CD4-positive, alpha-beta T cell treated with Interleukin-10 for 1 hour (primary cell): ENCODE results near the gene PIK3R5.

Experiments
- DNase-seq: peaks from one replicate; pipeline ENCODE4 v3.0.0-alpha.2; 2020

PIK3R5 gene

DNA sequence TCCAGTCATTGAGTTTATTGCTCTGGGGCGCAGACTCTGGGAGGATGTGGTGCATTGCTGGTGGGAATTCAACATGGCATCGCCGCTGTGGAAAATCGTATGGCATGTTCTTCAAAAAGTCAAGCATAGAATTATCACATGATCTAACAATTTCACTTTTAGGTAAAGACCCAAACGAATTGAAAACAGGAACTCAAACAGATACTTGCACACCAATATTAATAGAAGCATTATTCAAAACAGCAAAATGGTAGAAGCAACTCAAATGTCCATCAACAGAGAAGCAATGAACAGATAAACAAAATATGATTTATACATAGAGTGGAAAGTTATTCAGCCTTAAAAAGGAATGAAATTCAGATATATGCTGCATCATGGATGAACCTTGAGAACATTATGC, 113.9 kb downstream of the PIK3R5 start:
- no peak for DNase-seq

- DNase-seq = no peak
These were observed 116.0 kb downstream of the PIK3R5 start for GRCh38 chr17:8849311-8850041.

GRCh38 chr17:8847891-8848290, 117.6 kb downstream of the PIK3R5 start:
- DNase-seq = no peak

DNA sequence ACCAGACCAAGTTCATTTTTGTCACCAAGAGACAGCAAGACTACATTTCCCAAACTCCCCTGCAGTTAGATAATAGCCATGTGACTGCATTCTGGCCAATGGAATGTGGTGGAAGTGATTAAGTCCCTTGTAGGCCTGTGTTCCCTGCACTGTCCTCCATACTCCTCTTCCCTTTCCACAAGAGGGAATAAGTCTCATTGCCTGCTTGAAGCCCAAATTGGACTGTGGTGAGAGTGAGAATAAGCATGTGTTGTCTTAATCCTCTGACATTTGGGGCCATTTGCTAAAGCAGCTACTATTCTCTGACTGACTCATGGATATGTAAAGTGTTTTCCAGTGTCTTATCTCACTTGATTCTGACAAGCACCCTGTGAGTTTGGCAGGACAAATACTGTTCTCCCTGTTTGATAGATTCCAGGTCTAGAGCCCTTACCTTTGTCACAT, 118.7 kb downstream of the PIK3R5 start:
- DNase-seq = peak; percentile 15

DNA sequence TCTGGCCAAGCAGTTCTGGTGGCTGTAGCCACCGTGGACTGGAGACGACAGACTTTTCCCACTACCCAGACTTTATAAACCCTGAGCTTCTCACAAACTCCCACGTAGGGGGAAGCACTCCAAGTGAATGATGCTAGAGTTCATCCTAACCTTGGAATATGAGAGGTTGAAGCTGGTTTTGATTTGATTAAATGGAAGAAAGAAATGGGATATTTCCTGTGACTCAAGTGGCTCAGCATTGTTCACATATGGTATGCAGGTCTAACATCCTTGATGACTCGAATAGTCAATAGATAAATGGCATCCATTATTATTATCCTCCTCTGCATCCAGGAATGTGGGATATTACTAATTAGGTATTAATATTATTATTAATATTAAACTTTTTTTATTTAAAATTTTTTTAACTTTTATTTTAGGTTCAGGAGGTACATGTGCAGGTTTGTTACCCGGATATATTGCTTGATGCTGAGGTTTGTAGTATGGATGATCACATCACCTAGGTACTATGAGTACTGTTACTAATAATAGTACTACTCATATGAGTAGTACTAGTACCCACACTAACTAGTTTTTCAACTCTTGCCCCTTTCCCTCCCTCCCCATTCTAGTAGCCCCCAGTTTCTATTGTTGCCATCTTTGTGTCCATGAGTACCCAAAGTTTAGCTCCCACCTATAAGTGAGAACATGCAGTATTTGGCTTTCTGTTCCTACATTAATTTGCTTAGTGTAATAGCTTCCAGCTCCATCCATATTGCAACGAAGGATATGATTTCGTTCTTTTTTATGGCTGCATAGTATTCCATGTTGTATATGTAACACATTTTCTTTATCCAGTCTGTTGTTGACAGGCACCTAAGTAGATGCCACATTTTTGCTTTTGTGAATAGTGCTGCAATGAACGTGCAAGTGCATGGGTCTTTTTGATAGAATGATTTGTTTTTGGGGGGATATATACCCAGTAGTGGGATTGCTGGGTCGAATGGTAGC, 121.0 kb downstream of the PIK3R5 start:
- no peak for DNase-seq

DNA sequence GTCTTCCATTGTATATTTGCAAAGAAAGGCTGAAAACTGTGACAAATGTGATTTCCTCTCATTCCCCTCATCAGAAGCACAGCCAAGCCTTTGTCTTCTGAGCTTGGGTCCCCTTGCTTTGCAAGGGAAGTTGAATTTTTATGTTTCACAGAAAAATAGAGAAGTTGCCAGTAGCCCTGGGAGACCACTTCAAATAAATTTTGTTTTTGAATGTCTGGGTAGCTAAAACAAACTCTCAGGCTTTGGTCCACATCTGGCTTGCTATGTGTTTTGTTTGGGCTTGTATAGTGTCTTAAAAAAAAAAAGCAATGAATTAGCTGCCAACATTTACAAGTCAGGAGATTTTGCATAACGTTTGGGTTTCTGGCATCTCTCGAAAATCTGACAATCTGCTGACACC, 122.2 kb downstream of the PIK3R5 start:
- DNase-seq = no peak

DNA sequence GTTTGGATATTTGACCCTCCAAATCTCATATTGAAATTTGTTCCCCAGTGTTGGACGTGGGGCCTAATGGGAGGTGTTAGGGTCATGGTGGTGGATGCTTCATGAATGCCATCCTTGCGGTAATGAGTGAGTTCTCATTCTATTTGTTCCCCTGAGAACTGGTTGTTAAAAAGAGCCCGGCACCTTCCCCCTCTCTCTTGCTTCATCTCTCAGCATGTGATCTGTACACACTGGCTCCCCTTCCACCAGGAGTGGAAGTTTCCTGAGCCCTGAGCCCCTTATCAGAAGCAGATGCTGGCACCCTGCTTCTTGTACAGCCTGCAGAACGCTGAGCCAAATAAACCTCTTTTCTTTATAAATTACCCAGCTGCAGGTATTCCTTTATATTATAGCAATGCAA, 123.7 kb downstream of the PIK3R5 start:
- no peak for DNase-seq

DNA sequence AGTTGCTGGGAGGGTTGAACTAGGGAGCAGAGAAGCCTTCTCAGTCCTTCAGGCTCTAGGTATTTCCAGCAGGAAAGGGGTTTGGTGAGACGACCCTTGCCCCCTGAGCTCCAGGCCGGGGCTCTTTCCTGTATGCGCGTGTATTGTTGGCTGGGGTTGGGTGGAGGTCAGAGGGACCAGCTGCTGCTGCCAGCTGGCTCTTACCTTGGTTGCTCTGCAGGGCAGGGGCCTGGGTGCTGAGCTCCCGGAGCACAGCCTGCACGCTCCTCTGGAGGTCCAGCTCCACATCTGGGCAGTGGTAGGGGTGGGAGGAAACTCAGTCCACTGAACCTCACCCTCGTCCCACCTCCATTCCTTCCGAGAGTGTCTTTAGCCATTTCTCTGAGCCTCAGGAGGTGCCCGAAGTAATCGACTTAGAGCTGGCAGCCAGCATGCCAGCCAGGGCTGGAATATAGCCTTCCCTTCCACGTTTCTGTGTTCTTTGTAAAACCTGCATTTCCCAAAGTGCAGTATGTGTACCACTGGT, 126.0 kb downstream of the PIK3R5 start:
- DNase-seq = no peak

DNA sequence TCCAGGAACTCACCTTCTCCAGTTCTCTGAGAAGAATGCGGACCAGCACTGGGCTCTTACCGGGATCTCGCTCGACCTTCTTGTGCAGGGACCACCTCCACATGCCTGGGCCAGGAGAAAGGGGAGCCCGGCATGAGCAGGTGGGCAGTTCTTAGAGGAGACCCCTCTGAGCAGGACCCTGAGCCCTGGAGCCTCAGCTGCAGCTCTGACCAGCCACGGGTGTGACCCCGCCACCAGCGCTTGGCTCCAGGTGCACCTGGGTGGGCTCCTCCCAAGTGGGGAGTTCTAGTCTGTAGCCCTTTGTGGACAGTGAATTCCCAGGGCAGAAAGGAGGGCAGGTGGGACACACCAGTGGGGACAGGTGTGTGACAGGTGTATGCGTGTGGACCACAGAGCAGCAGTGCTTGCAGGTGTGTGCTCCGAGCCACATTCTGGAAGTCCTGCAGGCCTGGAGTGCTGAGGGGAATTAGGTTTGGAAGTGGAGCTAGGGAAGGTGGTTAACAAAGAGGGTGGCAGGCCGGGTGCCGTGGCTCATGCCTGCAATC, 126.9 kb downstream of the PIK3R5 start:
- no peak for DNase-seq

- DNase-seq = no peak
These were observed 127.9 kb downstream of the PIK3R5 start for GRCh38 chr17:8837563-8838075.

DNA sequence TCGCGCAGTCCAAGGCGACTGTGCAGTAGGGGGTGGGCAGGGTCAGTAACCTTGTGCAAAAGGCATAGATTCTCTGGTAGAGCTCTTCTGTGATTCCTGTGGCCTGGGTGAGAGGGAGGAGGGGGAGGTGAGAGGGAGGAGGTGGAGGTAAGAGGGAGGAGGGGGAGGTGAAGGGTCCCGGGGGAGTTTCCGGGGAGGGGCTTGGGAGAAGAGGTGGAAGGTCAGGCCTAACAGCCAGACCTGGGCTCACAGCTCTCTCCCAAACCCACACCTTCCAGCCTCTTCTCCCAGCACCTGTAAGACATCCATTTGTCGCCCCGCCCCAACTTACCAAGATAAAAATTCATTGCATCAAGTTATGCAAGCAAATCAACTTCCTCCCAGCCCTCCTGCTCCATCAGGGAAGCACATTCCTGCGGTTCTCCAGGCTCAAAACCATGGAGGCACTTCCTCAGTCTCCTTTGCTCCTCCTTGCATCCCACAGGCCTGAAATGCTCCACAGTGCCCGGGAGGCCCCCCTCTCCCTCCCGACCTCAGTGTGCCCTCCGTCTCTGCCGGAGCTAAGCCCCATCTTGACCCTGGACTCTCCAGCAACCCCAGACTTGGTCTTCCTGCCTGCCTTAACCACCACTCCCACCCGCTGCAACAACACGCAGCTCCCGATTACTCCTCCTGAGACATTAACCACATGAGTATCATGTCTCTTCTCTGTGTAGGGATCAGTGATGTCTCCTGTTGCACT, 128.5 kb downstream of the PIK3R5 start:
- no peak for DNase-seq

DNA sequence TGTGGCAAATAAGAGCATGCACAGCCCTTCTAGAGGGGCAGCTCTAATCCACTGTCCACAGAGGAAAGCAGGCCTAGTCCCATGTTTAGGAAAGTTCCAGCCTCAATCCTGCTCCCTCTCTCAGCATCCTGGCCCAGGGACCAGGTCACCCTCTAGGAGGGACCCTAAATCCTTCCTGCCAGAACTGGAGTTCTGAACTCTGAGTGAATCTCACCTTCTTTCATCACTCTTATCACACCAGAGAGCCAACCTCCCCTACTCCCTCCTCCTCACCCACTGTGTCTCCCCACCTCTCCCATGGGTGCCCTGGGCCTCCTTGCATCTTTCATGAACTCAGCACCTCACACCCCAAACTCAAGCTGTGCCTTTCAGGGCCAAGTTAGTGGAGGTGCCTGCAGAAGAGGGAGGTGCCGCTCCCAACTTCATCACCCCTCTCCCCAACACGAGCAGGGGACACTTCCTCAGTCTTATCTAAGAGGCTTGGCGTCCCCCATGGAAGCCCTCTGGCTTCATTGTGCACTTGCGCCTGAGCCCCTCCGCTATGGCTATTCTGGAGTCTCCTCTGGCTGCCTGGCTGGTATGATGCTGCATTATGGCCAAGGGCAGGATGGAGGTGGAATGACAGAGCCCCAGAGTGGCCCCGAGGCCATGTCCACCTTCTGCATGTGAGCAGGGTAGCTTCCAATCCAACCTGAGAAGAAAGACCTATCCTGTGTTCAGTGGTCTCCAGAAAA, 129.7 kb downstream of the PIK3R5 start:
- no peak for DNase-seq

DNA sequence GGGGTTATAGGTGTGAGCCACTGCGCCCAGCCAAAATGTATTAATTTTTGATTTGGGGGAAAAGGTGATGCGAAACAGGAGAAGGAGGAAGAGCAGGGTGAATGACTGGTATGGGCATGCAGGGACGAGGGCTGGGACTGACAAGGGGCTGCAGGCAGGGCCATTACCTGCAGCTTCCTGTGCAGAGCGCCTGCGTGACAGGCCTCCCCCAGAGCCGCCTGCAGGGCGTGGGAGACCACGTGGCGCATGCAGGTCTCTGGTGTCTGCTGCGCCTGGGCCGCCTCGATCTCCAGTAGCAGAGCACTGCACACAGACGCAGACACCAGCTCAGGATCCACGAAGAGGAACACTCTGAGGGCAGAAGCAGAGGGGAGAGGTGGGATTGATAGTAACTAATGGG, 130.4 kb downstream of the PIK3R5 start:
- DNase-seq = no peak

GRCh38 chr17:8832711-8833352, 132.7 kb downstream of the PIK3R5 start:
- DNase-seq = peak; percentile 7

DNA sequence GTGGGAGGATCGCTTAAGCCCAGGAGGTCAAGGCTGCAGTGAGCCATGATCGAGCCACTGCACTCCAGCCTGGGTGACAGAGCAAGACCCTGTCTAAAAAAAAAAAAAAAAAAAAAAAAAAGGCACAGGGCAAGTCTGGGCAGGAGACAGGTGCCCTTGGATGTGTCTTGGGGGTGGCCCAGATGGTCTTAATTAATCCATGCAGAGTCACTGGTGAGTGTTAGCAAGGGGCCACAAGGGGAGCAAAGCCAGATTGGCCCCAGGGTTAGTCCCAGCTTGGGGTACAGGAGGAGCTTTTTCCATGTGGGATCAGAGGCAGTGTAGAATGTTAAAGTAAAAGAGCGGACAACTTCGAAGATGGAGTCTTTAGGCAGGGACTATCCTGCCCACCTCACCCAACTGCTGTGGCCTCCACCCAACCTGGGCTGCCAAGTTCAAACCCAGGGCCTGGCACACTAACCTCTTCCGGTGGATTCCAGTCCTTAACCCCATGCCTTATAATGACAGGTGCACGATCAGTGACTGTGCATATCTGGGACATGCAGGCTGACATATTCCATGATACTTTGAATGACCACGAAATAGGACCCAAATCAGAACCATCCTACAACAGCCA, 134.2 kb downstream of the PIK3R5 start:
- no peak for DNase-seq

GRCh38 chr17:8830141-8830540, 135.4 kb downstream of the PIK3R5 start:
- no peak for DNase-seq

- DNase-seq = no peak
These were observed 136.2 kb downstream of the PIK3R5 start for GRCh38 chr17:8829036-8829941.
